ENCODE data around the gene NOTO.

The NOTO gene

DNA sequence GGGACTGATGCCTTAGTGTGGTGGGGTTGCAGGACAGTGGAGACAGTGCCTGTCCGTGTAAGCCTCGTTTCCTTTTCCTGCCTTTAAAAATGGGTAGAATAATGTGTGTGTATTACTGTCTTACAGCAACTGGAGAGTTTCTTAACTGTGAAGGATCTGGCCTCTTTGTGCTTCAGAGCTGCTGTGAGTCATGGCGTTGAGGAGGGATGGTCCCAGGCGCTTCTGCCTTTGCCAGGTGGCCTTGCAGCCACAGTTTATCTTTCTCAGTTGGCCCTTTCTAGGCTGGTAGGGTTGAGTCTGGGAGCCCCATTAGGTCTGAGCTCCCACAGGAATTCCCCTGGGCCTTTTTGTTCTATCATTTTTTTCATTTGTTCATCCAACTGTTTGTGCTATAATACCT, 21.4 kb downstream of the NOTO start:
- Histone ChIP-seq H2AK5ac (ENCODE audit: low read length) (no peak overlapping the region), H3K9me3 (ENCODE audit: insufficient read depth, low read depth, low read length) (peaks cover 3% of the 10 kb centered on the region), H3K79me2 (ENCODE audit: control insufficient read depth, insufficient read depth, low read length, poor library complexity) (no peaks in the 10 kb centered on the region), H3K27me3 (ENCODE audit: insufficient read depth, low read length) (no peaks in the 10 kb centered on the region), H3K14ac (ENCODE audit: low read length) (no peak overlapping the region), H2AFZ (ENCODE audit: insufficient read depth, low read length, poor library complexity) (no peak overlapping the region), H3K4ac (ENCODE audit: low read depth, low read length) (no peak overlapping the region), H2BK5ac (ENCODE audit: low read depth, low read length, poor library complexity) (no peak overlapping the region), H4K8ac (ENCODE audit: low read depth, low read length) (no peak overlapping the region), H3K4me2 (ENCODE audit: low read length) (no peak overlapping the region), H3K23ac (ENCODE audit: low read length) (no peak overlapping the region), H3K27ac (ENCODE audit: low read depth, low read length) (no peak overlapping the region), H3K4me1 (ENCODE audit: control insufficient read depth in 1 of 2, insufficient read depth in 2 of 2, low read length in 2 of 2) (peaks cover 0 to 2% of the 10 kb centered on the region in 2 experiments), H3K4me3 (ENCODE audit: low read depth, low read length) (no peak overlapping the region), H2BK120ac (ENCODE audit: insufficient read depth, low read length, poor library complexity) (no peak overlapping the region), H4K91ac (ENCODE audit: low read depth, low read length) (no peak overlapping the region), H2BK12ac (ENCODE audit: low read length) (no peak overlapping the region), H3K79me1 (ENCODE audit: low read length) (no peaks in the 10 kb centered on the region), H4K12ac (ENCODE audit: low read depth, low read length) (no peak overlapping the region), H3K18ac (ENCODE audit: low read length) (no peak overlapping the region), H3K36me3 (ENCODE audit: control insufficient read depth in 1 of 2, insufficient read depth in 2 of 2, low read length in 2 of 2) (peaks cover 39 to 67% of the 10 kb centered on the region in 2 experiments), H3K9ac (ENCODE audit: low read length) (no peak overlapping the region)
- WGBS (ENCODE audit: extremely low coverage, insufficient coverage, insufficient read length) = no CpG with 5 or more reads among the region's 4 CpGs
- DNase-seq = no peak

DNA sequence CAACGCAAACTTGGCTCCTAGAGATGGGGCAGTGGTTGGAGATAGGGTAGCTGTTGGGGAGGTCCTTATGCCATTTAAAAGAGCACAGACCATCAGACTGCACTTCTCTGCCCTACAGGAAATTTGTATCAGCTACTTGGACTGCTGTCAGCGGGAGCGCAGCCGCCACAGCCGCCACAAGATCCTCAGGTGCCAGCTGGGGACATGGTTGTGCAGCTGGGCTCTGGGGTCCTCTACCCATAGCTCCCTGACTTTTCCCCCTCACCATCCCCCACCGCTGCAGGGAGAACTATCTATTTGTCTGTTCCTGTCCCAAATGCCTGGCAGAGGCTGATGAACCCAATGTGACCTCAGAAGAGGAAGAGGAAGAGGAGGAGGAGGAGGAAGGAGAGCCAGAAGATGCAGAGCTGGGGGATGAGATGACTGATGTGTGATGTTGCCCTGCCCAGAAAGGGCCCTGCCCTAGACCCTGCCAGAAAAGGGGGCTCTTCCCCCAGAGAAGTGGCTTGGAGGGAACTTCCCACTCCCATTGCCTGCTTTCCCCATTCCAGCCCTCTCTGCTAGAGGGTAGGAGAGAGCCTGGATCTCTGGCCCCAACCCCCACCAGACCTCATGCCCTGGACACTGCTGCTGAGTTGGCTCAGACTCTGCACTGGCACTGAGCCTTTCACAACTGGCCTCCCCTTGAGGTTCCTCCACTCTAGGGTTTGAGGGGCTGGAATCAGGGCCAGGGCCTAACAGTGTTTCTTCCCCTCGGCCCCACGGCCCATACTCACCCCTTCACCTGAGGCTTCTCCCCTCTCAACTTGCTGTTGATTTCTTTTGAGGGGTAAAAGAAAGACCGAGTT, 23.4 kb downstream of the NOTO start:
- Histone ChIP-seq H3K36me3 (ENCODE audit: control insufficient read depth in 1 of 2, insufficient read depth in 2 of 2, low read length in 2 of 2) (peaks cover 38 to 68% of the 10 kb centered on the region in 2 experiments), H3K4ac (ENCODE audit: low read depth, low read length) (no peak overlapping the region), H3K9ac (ENCODE audit: low read length) (no peak overlapping the region), H2AFZ (ENCODE audit: insufficient read depth, low read length, poor library complexity) (no peak overlapping the region), H3K14ac (ENCODE audit: low read length) (no peak overlapping the region), H4K91ac (ENCODE audit: low read depth, low read length) (no peak overlapping the region), H2AK5ac (ENCODE audit: low read length) (no peak overlapping the region), H3K4me1 (ENCODE audit: control insufficient read depth in 1 of 2, insufficient read depth in 2 of 2, low read length in 2 of 2) (no peaks in the 10 kb centered on the region), H2BK5ac (ENCODE audit: low read depth, low read length, poor library complexity) (no peak overlapping the region), H2BK120ac (ENCODE audit: insufficient read depth, low read length, poor library complexity) (no peak overlapping the region), H3K27ac (ENCODE audit: low read depth, low read length) (no peak overlapping the region), H3K9me3 (ENCODE audit: insufficient read depth, low read depth, low read length) (peaks cover 3% of the 10 kb centered on the region), H3K18ac (ENCODE audit: low read length) (no peak overlapping the region), H2BK12ac (ENCODE audit: low read length) (no peak overlapping the region), H3K4me2 (ENCODE audit: low read length) (no peak overlapping the region), H3K79me1 (ENCODE audit: low read length) (no peaks in the 10 kb centered on the region), H3K27me3 (ENCODE audit: insufficient read depth, low read length) (no peaks in the 10 kb centered on the region), H3K79me2 (ENCODE audit: control insufficient read depth, insufficient read depth, low read length, poor library complexity) (no peaks in the 10 kb centered on the region), H3K4me3 (ENCODE audit: low read depth, low read length) (no peak overlapping the region), H4K8ac (ENCODE audit: low read depth, low read length) (no peak overlapping the region), H3K23ac (ENCODE audit: low read length) (no peak overlapping the region), H4K12ac (ENCODE audit: low read depth, low read length) (no peak overlapping the region)
- no CpG with 5 or more reads among the region's 9 CpGs for WGBS (ENCODE audit: extremely low coverage, insufficient coverage, insufficient read length)
- DNase-seq = no peak

DNA sequence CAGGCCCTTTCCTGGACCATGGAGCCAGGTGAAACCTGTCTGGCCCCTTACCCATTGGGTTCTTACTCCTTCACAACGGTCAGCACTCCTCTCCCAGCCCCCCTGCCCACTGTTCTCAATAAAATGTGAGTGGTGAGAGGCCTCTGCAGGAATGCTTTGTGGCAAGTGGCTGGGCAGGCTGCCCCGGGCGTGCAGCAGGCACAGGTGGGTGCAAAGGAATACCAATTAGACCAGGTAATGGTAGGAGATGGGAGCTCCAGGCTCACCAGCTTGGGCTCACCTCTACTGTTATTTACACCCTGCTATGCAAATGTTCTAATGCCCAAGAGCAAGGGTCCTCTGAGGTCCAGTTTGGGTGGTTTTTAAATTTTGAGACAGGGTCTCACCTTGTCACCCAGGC, 24.7 kb downstream of the NOTO start:
- H2AFZ ChIP-seq (ENCODE audit: insufficient read depth, low read length, poor library complexity) = no peak overlapping the region
- no peak overlapping the region for H2BK12ac ChIP-seq (ENCODE audit: low read length)
- peaks cover 34 to 59% of the 10 kb centered on the region in 2 experiments for H3K36me3 ChIP-seq (ENCODE audit: control insufficient read depth in 1 of 2, insufficient read depth in 2 of 2, low read length in 2 of 2)
- no peaks in the 10 kb centered on the region for H3K79me2 ChIP-seq (ENCODE audit: control insufficient read depth, insufficient read depth, low read length, poor library complexity)
- no peak overlapping the region for H4K91ac ChIP-seq (ENCODE audit: low read depth, low read length)
- no peak overlapping the region for H4K12ac ChIP-seq (ENCODE audit: low read depth, low read length)
- H2BK120ac ChIP-seq (ENCODE audit: insufficient read depth, low read length, poor library complexity) = no peak overlapping the region
- WGBS (ENCODE audit: extremely low coverage, insufficient coverage, insufficient read length) = no CpG with 5 or more reads among the region's 3 CpGs
- H3K14ac ChIP-seq (ENCODE audit: low read length) = no peak overlapping the region
- no peak overlapping the region for H3K4me2 ChIP-seq (ENCODE audit: low read length)
- no peak overlapping the region for H2BK5ac ChIP-seq (ENCODE audit: low read depth, low read length, poor library complexity)
- no peaks in the 10 kb centered on the region for H3K27me3 ChIP-seq (ENCODE audit: insufficient read depth, low read length)
- DNase-seq = no peak
- peaks cover 3% of the 10 kb centered on the region for H3K9me3 ChIP-seq (ENCODE audit: insufficient read depth, low read depth, low read length)
- H3K4ac ChIP-seq (ENCODE audit: low read depth, low read length) = no peak overlapping the region
- H3K79me1 ChIP-seq (ENCODE audit: low read length) = no peaks in the 10 kb centered on the region
- H3K27ac ChIP-seq (ENCODE audit: low read depth, low read length) = no peak overlapping the region
- no peaks in the 10 kb centered on the region for H3K4me1 ChIP-seq (ENCODE audit: control insufficient read depth in 1 of 2, insufficient read depth in 2 of 2, low read length in 2 of 2)
- no peak overlapping the region for H3K18ac ChIP-seq (ENCODE audit: low read length)
- no peak overlapping the region for H3K9ac ChIP-seq (ENCODE audit: low read length)
- no peak overlapping the region for H3K23ac ChIP-seq (ENCODE audit: low read length)
- no peak overlapping the region for H3K4me3 ChIP-seq (ENCODE audit: low read depth, low read length)
- no peak overlapping the region for H4K8ac ChIP-seq (ENCODE audit: low read depth, low read length)
- no peak overlapping the region for H2AK5ac ChIP-seq (ENCODE audit: low read length)

DNA sequence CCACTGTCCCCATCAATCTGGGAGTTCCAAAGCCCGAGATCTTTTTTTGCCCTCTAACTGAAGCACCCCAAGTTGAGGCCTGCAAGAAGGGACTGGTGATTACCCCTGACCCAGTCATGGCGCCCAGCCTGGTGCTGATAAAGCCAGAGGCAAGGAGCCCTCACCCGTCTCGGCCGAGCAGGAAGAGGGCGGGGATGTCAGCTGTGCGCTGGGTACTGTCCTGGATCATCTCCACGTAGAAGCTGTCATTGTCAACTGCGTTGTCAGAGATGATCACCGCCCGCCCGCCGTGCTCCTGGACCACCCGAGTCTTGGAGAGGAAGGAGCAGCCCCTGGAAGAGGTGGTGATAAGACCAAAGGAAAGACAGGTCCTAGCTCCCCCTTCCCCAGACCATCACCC, 26.3 kb downstream of the NOTO start:
- Histone ChIP-seq H4K8ac (ENCODE audit: low read depth, low read length) (no peak overlapping the region), H4K91ac (ENCODE audit: low read depth, low read length) (no peak overlapping the region), H3K4me2 (ENCODE audit: low read length) (no peak overlapping the region), H3K79me2 (ENCODE audit: control insufficient read depth, insufficient read depth, low read length, poor library complexity) (no peaks in the 10 kb centered on the region), H2BK120ac (ENCODE audit: insufficient read depth, low read length, poor library complexity) (no peak overlapping the region), H3K27ac (ENCODE audit: low read depth, low read length) (no peak overlapping the region), H3K9me3 (ENCODE audit: insufficient read depth, low read depth, low read length) (peaks cover 3% of the 10 kb centered on the region), H3K9ac (ENCODE audit: low read length) (no peak overlapping the region), H2AFZ (ENCODE audit: insufficient read depth, low read length, poor library complexity) (no peak overlapping the region), H3K27me3 (ENCODE audit: insufficient read depth, low read length) (no peaks in the 10 kb centered on the region), H3K4me1 (ENCODE audit: control insufficient read depth in 1 of 2, insufficient read depth in 2 of 2, low read length in 2 of 2) (peaks cover 3 to 4% of the 10 kb centered on the region in 2 experiments), H3K18ac (ENCODE audit: low read length) (no peak overlapping the region), H3K79me1 (ENCODE audit: low read length) (peaks cover 5% of the 10 kb centered on the region), H3K36me3 (ENCODE audit: control insufficient read depth in 1 of 2, insufficient read depth in 2 of 2, low read length in 2 of 2) (peaks cover 24 to 45% of the 10 kb centered on the region in 2 experiments), H2BK5ac (ENCODE audit: low read depth, low read length, poor library complexity) (no peak overlapping the region), H4K12ac (ENCODE audit: low read depth, low read length) (no peak overlapping the region), H2BK12ac (ENCODE audit: low read length) (no peak overlapping the region), H3K23ac (ENCODE audit: low read length) (no peak overlapping the region), H3K14ac (ENCODE audit: low read length) (no peak overlapping the region), H2AK5ac (ENCODE audit: low read length) (no peak overlapping the region), H3K4ac (ENCODE audit: low read depth, low read length) (no peak overlapping the region), H3K4me3 (ENCODE audit: low read depth, low read length) (no peak overlapping the region)
- WGBS (ENCODE audit: extremely low coverage, insufficient coverage, insufficient read length) = no CpG with 5 or more reads among the region's 14 CpGs
- DNase-seq = no peak

Data from trophoblast cell (in vitro differentiated cells and primary cell).